SKM-1 (cell line): Measurements from ENCODE around the gene SND1.

Experiments used
- DNase-seq: peaks from one replicate; lab custom pipeline; 2025; ENCODE audit not compliant: unreplicated experiment; lab: John Stamatoyannopoulos, UW

SND1 gene

GRCh38 chr7:127928852-127929251, 276.9 kb downstream of the SND1 start:
- DNase-seq = no peak

- no peak for DNase-seq
These were observed 278.6 kb downstream of the SND1 start for GRCh38 chr7:127930341-127931328.

GRCh38 chr7:127932076-127932475, 280.1 kb downstream of the SND1 start:
- no peak for DNase-seq

GRCh38 chr7:127932496-127932895, 280.5 kb downstream of the SND1 start:
- no peak for DNase-seq

- DNase-seq = no peak
These were observed 281.2 kb downstream of the SND1 start for GRCh38 chr7:127933146-127933545.

- no peak for DNase-seq
These were observed 282.7 kb downstream of the SND1 start for GRCh38 chr7:127934711-127935110.

- no peak for DNase-seq
These were observed 283.9 kb downstream of the SND1 start for GRCh38 chr7:127935847-127936376.

GRCh38 chr7:127937066-127937680, 285.2 kb downstream of the SND1 start:
- DNase-seq = no peak

GRCh38 chr7:127938588-127938987, 286.6 kb downstream of the SND1 start:
- no peak for DNase-seq

GRCh38 chr7:127940381-127941160, 288.6 kb downstream of the SND1 start:
- no peak for DNase-seq

- no peak for DNase-seq
These were observed 289.6 kb downstream of the SND1 start for GRCh38 chr7:127941476-127942210.

GRCh38 chr7:127943541-127944521, 291.8 kb downstream of the SND1 start:
- DNase-seq = no peak

GRCh38 chr7:127946111-127946510, 294.1 kb downstream of the SND1 start:
- DNase-seq = no peak

GRCh38 chr7:127946847-127947246, 294.9 kb downstream of the SND1 start:
- no peak for DNase-seq

GRCh38 chr7:127948312-127948711, 296.3 kb downstream of the SND1 start:
- no peak for DNase-seq

- DNase-seq = no peak
These were observed 296.9 kb downstream of the SND1 start for GRCh38 chr7:127948930-127949329.

- DNase-seq = no peak
These were observed 297.8 kb downstream of the SND1 start for GRCh38 chr7:127949769-127950222.

- DNase-seq = no peak
These were observed 298.4 kb downstream of the SND1 start for GRCh38 chr7:127950233-127950935.
